K562 (cell line): Measurements from ENCODE around the gene TJP2. TPM values are rescaled to one million over a fixed set of nuclear protein-coding genes. Genes with fewer than 3 reads are reported as not detected.
A peak's percentile ranks its signal among the peaks of the same experiment; 100 is the strongest.

Source experiments
- CBFA2T3 ChIP-seq: fragments of 450-650 bp; IDR thresholded peaks from 2 replicates; pipeline ENCODE4 v1.6.1; 2017
- CREBBP ChIP-seq: IDR thresholded peaks from one replicate; pipeline ENCODE4 v1.6.1; 2012; ENCODE audit warnings: low read depth, mild to moderate bottlenecking, control low read depth, inconsistent platforms, low read length
- ELF2 ChIP-seq: fragments of 250-450 bp; sonication (Bioruptor Pico); IDR thresholded peaks from 2 replicates; pipeline ENCODE4 v1.5.0; 2021; ENCODE audit warnings: mild to moderate bottlenecking
- GATAD2B ChIP-seq: fragments of 450-650 bp; IDR thresholded peaks from 2 replicates; pipeline ENCODE4 v1.6.1; 2017; ENCODE audit warnings: mild to moderate bottlenecking, borderline replicate concordance
- HDGF ChIP-seq: fragments of 450-650 bp; IDR thresholded peaks from 2 replicates; pipeline ENCODE4 v1.6.1; 2016
- IFI16 ChIP-seq: fragments of 250-450 bp; sonication (Bioruptor Pico); IDR thresholded peaks from 2 replicates; pipeline ENCODE4 v2.1.2; 2022; ENCODE audit warnings: mild to moderate bottlenecking, inconsistent platforms
- JUNB ChIP-seq: fragments of 450-650 bp; formaldehyde crosslinking; conservative IDR thresholded peaks from 2 replicates; pipeline ENCODE4 v1.4.0; 2020; ENCODE audit warnings: mild to moderate bottlenecking
- MCM7 ChIP-seq, 2 experiments: fragments of 450-650 bp; IDR thresholded peaks; 2 replicates each; pipeline ENCODE4 v1.6.1; 2016 to 2018
- MYBL2 ChIP-seq, 2 experiments: fragments of 450-650 bp in 1 of 2; sonication (generic) in 1 of 2; formaldehyde crosslinking in 1 of 2; IDR thresholded peaks; 2 replicates each; pipeline versions ENCODE4 v1.6.1 to v1.8.1; 2017 to 2022; ENCODE audit warnings: borderline replicate concordance in 1 of 2, inconsistent platforms in 1 of 2, low read depth in 1 of 2, mild to moderate bottlenecking in 1 of 2, missing genetic modification reagents in 1 of 2, moderate library complexity in 1 of 2
- NCOA2 ChIP-seq, 2 experiments: fragments of 450-650 bp; IDR thresholded peaks; 2 replicates each; pipeline ENCODE4 v1.6.1; 2018; ENCODE audit warnings: mild to moderate bottlenecking in 2 of 2, moderate library complexity in 1 of 2; ENCODE audit not compliant: partially characterized antibody in 2 of 2
- NCOA4 ChIP-seq: fragments of 450-650 bp; IDR thresholded peaks from 2 replicates; pipeline ENCODE4 v1.6.1; 2018; ENCODE audit warnings: mild to moderate bottlenecking; ENCODE audit not compliant: partially characterized antibody
- NR2C1 ChIP-seq, 2 experiments: fragments of 450-650 bp; IDR thresholded peaks; 2 replicates each; pipeline ENCODE4 v1.6.1; 2017; ENCODE audit warnings: mild to moderate bottlenecking in 2 of 2, antibody characterized with exemption in 1 of 2, inconsistent platforms in 1 of 2, missing compliant biosample characterization in 1 of 2, missing genetic modification characterization in 1 of 2
- OTX1 ChIP-seq: fragments of 450-650 bp; formaldehyde crosslinking; IDR thresholded peaks from 2 replicates; pipeline ENCODE4 v1.4.0; 2022; ENCODE audit warnings: mild to moderate bottlenecking
- RFX7 ChIP-seq: fragments of 250-450 bp; sonication (Bioruptor Pico); IDR thresholded peaks from 2 replicates; pipeline ENCODE4 v1.5.1; 2021; ENCODE audit warnings: mild to moderate bottlenecking
- RHOXF2B ChIP-seq: fragments of 250-450 bp; sonication (Bioruptor Pico); conservative IDR thresholded peaks from 2 replicates; pipeline ENCODE4 v1.5.1; 2021
- TAF7 ChIP-seq: fragments of 450-650 bp; IDR thresholded peaks from 2 replicates; pipeline ENCODE4 v1.6.1; 2016; ENCODE audit warnings: missing genetic modification characterization, missing compliant biosample characterization
- TCF7 ChIP-seq: sonication (generic); IDR thresholded peaks from 2 replicates; pipeline ENCODE4 v1.6.1; 2016; ENCODE audit warnings: antibody characterized with exemption, borderline replicate concordance
- WHSC1 ChIP-seq: IDR thresholded peaks from one replicate; pipeline ENCODE4 v1.6.1; 2012; ENCODE audit warnings: low read length, control low read depth, inconsistent platforms
- ZKSCAN3 ChIP-seq: fragments of 250-450 bp; sonication (Bioruptor Pico); IDR thresholded peaks from 2 replicates; pipeline ENCODE4 v1.4.0; 2020
- ZNF12 ChIP-seq: sonication (generic); formaldehyde crosslinking; IDR thresholded peaks from 2 replicates; pipeline ENCODE4 v1.4.0; 2020; ENCODE audit warnings: mild to moderate bottlenecking, missing genetic modification reagents
- ZNF253 ChIP-seq: fragments of 250-450 bp; sonication (Bioruptor Pico); conservative IDR thresholded peaks from 2 replicates; pipeline ENCODE4 v1.6.1; 2021; ENCODE audit warnings: mild to moderate bottlenecking
- polyA plus RNA-seq, 8 experiments: library from polyadenylated mRNA; depleted of rRNA in 4 of 8; stranded (reverse) in 5 of 8; unstranded in 3 of 8; fragments of >200 nt; fragmentation: Nextera tagmentation in 2 of 8; fragmentation: Illumina TruSeq in 1 of 8; extraction: Ambion mirVana in 2 of 8; extraction: Trizol in 1 of 8; gene quantifications; 2 replicates each; pipeline versions ENCODE4 v1.2.1 to v1.2.3, GENCODE V29; 2011 to 2014; ENCODE audit warnings: inconsistent platforms in 1 of 8, missing spikeins in 1 of 8
- total RNA-seq, 7 experiments: library from RNA; depleted of rRNA in 6 of 7; stranded (reverse); fragments of >200 nt in 6 of 7; fragmentation: Illumina TruSeq in 2 of 7; extraction: Trizol in 2 of 7; gene quantifications; 2 replicates each; pipeline versions ENCODE4 v1.2.1 to v1.2.3, GENCODE V29; 2011 to 2021; ENCODE audit warnings: low replicate concordance in 1 of 7
- TF ChIP-seq, protein P1 (sequence below): fragments of 450-650 bp; IDR thresholded peaks from 2 replicates; pipeline ENCODE4 v1.6.1; 2017; ENCODE audit warnings: mild to moderate bottlenecking, moderate library complexity
- TF ChIP-seq, protein P2 (sequence below): fragments of 250-450 bp; sonication (Bioruptor Pico); IDR thresholded peaks from 2 replicates; pipeline ENCODE4 v1.5.0; 2022; ENCODE audit warnings: mild to moderate bottlenecking
- TF ChIP-seq, protein P3 (sequence below): sonication (generic); IDR thresholded peaks from 2 replicates; pipeline ENCODE4 v1.6.1; 2016
- TF ChIP-seq, protein P4 (sequence below): sonication (generic); formaldehyde crosslinking; IDR thresholded peaks from 2 replicates; pipeline ENCODE4 v1.8.0; 2022; ENCODE audit warnings: mild to moderate bottlenecking, missing genetic modification reagents
- TF ChIP-seq, protein P5 (sequence below): fragments of 200-800 bp; sonication (Bioruptor generic); IDR thresholded peaks from 2 replicates; pipeline ENCODE4 v1.6.1; 2017; ENCODE audit warnings: missing genetic modification characterization, missing compliant biosample characterization

Gene TJP2
- total and polyA plus RNA-seq, 9 of the 15 experiments (the other 6 are each of a cell fraction or from before 2014, with no cell fraction given), result 4.0 to 24.1 (median 16.8) TPM

DNA sequence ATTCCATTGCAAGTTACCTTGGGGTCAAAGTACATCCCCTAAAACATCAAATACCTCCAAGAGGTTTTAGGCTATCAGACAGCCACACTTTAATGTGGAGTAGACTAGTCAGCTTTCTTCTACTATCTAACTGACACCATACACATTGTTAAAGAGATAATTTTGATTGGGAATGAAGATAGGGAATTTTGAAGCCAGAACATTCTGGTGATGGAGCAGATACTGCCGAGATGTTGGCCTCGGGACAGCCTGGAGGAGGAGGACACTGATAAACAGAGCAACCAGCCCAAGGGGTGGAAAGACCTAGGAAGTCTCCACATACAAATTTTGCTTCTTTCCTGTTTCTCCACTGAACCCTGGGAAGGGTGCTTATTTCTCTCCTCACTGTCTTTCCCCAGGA lies 14.9 kb downstream of the TJP2 start (continued):
- TF ChIP-seq, protein P1, sequence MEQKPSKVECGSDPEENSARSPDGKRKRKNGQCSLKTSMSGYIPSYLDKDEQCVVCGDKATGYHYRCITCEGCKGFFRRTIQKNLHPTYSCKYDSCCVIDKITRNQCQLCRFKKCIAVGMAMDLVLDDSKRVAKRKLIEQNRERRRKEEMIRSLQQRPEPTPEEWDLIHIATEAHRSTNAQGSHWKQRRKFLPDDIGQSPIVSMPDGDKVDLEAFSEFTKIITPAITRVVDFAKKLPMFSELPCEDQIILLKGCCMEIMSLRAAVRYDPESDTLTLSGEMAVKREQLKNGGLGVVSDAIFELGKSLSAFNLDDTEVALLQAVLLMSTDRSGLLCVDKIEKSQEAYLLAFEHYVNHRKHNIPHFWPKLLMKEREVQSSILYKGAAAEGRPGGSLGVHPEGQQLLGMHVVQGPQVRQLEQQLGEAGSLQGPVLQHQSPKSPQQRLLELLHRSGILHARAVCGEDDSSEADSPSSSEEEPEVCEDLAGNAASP, result no peak
- TF ChIP-seq, protein P2, sequence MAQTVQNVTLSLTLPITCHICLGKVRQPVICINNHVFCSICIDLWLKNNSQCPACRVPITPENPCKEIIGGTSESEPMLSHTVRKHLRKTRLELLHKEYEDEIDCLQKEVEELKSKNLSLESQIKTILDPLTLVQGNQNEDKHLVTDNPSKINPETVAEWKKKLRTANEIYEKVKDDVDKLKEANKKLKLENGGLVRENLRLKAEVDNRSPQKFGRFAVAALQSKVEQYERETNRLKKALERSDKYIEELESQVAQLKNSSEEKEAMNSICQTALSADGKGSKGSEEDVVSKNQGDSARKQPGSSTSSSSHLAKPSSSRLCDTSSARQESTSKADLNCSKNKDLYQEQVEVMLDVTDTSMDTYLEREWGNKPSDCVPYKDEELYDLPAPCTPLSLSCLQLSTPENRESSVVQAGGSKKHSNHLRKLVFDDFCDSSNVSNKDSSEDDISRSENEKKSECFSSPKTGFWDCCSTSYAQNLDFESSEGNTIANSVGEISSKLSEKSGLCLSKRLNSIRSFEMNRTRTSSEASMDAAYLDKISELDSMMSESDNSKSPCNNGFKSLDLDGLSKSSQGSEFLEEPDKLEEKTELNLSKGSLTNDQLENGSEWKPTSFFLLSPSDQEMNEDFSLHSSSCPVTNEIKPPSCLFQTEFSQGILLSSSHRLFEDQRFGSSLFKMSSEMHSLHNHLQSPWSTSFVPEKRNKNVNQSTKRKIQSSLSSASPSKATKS (CRISPR knock-in tag), result no peak
- TF ChIP-seq MYBL2 (IDR thresholded peaks at IDR 0.05; ENCODE audit: low read depth) (no peak), MYBL2 (CRISPR knock-in tag; IDR thresholded peaks at IDR 0.05; ENCODE audit: borderline replicate concordance) (no peak), TCF7 (no peak), MCM7 (IDR thresholded peaks at IDR 0.05) (no peak), OTX1 (no peak), NR2C1 (IDR thresholded peaks at IDR 0.05) (peak; percentile 30; the same call in 1 of the 2 replicates), NR2C1 (tag; IDR thresholded peaks at IDR 0.05) (peak; percentile 54), GATAD2B (no peak), NCOA4 (no peak), ZNF253 (CRISPR knock-in tag) (no peak), CREBBP (no peak), NCOA2 (IDR thresholded peaks at IDR 0.05; ENCODE audit: partially characterized antibody in 2 of 2) (no peak), WHSC1 (no peak), RFX7 (CRISPR knock-in tag) (no peak), ZKSCAN3 (no peak), HDGF (no peak), RHOXF2B (no peak), IFI16 (no peak), ELF2 (CRISPR knock-in tag) (no peak), TAF7 (no peak), CBFA2T3 (peak; percentile 93), JUNB (CRISPR knock-in tag) (no peak), ZNF12 (no peak)
- TF ChIP-seq, protein P3, sequence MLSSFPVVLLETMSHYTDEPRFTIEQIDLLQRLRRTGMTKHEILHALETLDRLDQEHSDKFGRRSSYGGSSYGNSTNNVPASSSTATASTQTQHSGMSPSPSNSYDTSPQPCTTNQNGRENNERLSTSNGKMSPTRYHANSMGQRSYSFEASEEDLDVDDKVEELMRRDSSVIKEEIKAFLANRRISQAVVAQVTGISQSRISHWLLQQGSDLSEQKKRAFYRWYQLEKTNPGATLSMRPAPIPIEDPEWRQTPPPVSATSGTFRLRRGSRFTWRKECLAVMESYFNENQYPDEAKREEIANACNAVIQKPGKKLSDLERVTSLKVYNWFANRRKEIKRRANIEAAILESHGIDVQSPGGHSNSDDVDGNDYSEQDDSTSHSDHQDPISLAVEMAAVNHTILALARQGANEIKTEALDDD, result peak; percentile 79
- TF ChIP-seq, protein P4, sequence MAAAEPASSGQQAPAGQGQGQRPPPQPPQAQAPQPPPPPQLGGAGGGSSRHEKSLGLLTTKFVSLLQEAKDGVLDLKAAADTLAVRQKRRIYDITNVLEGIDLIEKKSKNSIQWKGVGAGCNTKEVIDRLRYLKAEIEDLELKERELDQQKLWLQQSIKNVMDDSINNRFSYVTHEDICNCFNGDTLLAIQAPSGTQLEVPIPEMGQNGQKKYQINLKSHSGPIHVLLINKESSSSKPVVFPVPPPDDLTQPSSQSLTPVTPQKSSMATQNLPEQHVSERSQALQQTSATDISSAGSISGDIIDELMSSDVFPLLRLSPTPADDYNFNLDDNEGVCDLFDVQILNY (CRISPR knock-in tag), result no peak
- TF ChIP-seq, protein P5, sequence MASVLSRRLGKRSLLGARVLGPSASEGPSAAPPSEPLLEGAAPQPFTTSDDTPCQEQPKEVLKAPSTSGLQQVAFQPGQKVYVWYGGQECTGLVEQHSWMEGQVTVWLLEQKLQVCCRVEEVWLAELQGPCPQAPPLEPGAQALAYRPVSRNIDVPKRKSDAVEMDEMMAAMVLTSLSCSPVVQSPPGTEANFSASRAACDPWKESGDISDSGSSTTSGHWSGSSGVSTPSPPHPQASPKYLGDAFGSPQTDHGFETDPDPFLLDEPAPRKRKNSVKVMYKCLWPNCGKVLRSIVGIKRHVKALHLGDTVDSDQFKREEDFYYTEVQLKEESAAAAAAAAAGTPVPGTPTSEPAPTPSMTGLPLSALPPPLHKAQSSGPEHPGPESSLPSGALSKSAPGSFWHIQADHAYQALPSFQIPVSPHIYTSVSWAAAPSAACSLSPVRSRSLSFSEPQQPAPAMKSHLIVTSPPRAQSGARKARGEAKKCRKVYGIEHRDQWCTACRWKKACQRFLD, result no peak
